ENCODE results near the gene CRISPLD2. TPM values are rescaled to one million over a fixed set of nuclear protein-coding genes. Genes with fewer than 3 reads are reported as not detected.

The CRISPLD2 gene
- total RNA-seq, 1 experiment from 2014 or later: 0.28 TPM

- no TSS peak for BruUV-seq (replicated peaks)
- ChIA-PET CTCF (interaction anchor here (1.1 kb wide), 1 partner anchor 161 kb away, joined by 3 read pairs; no protein-coding TSS in a partner anchor), POLR2A (no interaction called here)
- DNase-seq (ENCODE audit: unreplicated experiment): no peak
- H3K4me3 Mint-ChIP-seq (ENCODE audit: unreplicated experiment): no peak overlapping the region
- no peaks in the 10 kb centered on the region for H3K27me3 Mint-ChIP-seq (ENCODE audit: insufficient read depth, unreplicated experiment)
- H3K36me3 Mint-ChIP-seq (ENCODE audit: insufficient read depth, unreplicated experiment): no peaks in the 10 kb centered on the region
- H3K9me3 Mint-ChIP-seq (ENCODE audit: unreplicated experiment): no peaks in the 10 kb centered on the region
- H3K27ac Mint-ChIP-seq (ENCODE audit: low read depth, unreplicated experiment): no peak overlapping the region
- TF ChIP-seq CTCF (IDR thresholded peaks at IDR 0.05; ENCODE audit: unreplicated experiment): no peak
- H3K4me1 Mint-ChIP-seq (ENCODE audit: insufficient read depth, unreplicated experiment): peaks cover 6% of the 10 kb centered on the region
- intact Hi-C loops (cut with micrococcal nuclease): no loop called here
These were observed 28.3 kb upstream of the CRISPLD2 start for GRCh38 chr16:84791501-84791900.

- Mint-ChIP-seq H3K4me3 (ENCODE audit: unreplicated experiment) (no peak overlapping the region), H3K27me3 (ENCODE audit: insufficient read depth, unreplicated experiment) (no peaks in the 10 kb centered on the region), H3K27ac (ENCODE audit: low read depth, unreplicated experiment) (no peak overlapping the region), H3K9me3 (ENCODE audit: unreplicated experiment) (no peaks in the 10 kb centered on the region), H3K36me3 (ENCODE audit: insufficient read depth, unreplicated experiment) (no peaks in the 10 kb centered on the region), H3K4me1 (ENCODE audit: insufficient read depth, unreplicated experiment) (peaks cover 3% of the 10 kb centered on the region)
- intact Hi-C loops (cut with micrococcal nuclease): no loop called here
- ChIA-PET CTCF (interaction anchor here (0.9 to 1.8 kb wide), 2 partner anchors 45 to 157 kb away, joined by 4 read pairs; no protein-coding TSS in a partner anchor), POLR2A (no interaction called here)
- no peak for TF ChIP-seq CTCF (IDR thresholded peaks at IDR 0.05; ENCODE audit: unreplicated experiment)
- DNase-seq (ENCODE audit: unreplicated experiment): no peak
- no TSS peak for BruUV-seq (replicated peaks)
These were observed 25.6 kb upstream of the CRISPLD2 start for GRCh38 chr16:84794186-84794585.

- Mint-ChIP-seq H3K9me3 (ENCODE audit: unreplicated experiment) (no peaks in the 10 kb centered on the region), H3K4me3 (ENCODE audit: unreplicated experiment) (no peak overlapping the region), H3K27ac (ENCODE audit: low read depth, unreplicated experiment) (no peak overlapping the region), H3K27me3 (ENCODE audit: insufficient read depth, unreplicated experiment) (no peaks in the 10 kb centered on the region), H3K36me3 (ENCODE audit: insufficient read depth, unreplicated experiment) (no peaks in the 10 kb centered on the region), H3K4me1 (ENCODE audit: insufficient read depth, unreplicated experiment) (no peaks in the 10 kb centered on the region)
- ChIA-PET POLR2A (interaction anchor here (0.6 kb wide), 1 partner anchor 9 kb away, joined by 3 read pairs; no protein-coding TSS in a partner anchor), CTCF (interaction anchor here (1.0 to 1.8 kb wide), 3 partner anchors 40 to 288 kb away, joined by 3 to 4 read pairs (median 4); no protein-coding TSS in a partner anchor)
- intact Hi-C loops (cut with micrococcal nuclease): no loop called here
- no peak for DNase-seq (ENCODE audit: unreplicated experiment)
- no TSS peak for BruUV-seq (replicated peaks)
- no peak for TF ChIP-seq CTCF (IDR thresholded peaks at IDR 0.05; ENCODE audit: unreplicated experiment)
These were observed 25.2 kb upstream of the CRISPLD2 start for GRCh38 chr16:84794626-84795025.

- POLR2A ChIA-PET: interaction anchor here (0.7 kb wide), 1 partner anchor 9 kb away, joined by 3 read pairs; no protein-coding TSS in a partner anchor
- H3K9me3 Mint-ChIP-seq (ENCODE audit: unreplicated experiment): peaks cover 1% of the 10 kb centered on the region
- no peaks in the 10 kb centered on the region for H3K27me3 Mint-ChIP-seq (ENCODE audit: insufficient read depth, unreplicated experiment)
- no peaks in the 10 kb centered on the region for H3K36me3 Mint-ChIP-seq (ENCODE audit: insufficient read depth, unreplicated experiment)
- H3K4me3 Mint-ChIP-seq (ENCODE audit: unreplicated experiment): no peak overlapping the region
- intact Hi-C loops (cut with micrococcal nuclease): no loop called here
- CTCF ChIA-PET: interaction anchor here (1.0 kb wide), 2 partner anchors 41 to 289 kb away, joined by 3 to 4 read pairs; no protein-coding TSS in a partner anchor
- DNase-seq (ENCODE audit: unreplicated experiment): peak; percentile 91
- no peak for TF ChIP-seq CTCF (IDR thresholded peaks at IDR 0.05; ENCODE audit: unreplicated experiment)
- no peak overlapping the region for H3K27ac Mint-ChIP-seq (ENCODE audit: low read depth, unreplicated experiment)
- H3K4me1 Mint-ChIP-seq (ENCODE audit: insufficient read depth, unreplicated experiment): no peaks in the 10 kb centered on the region
- no TSS peak for BruUV-seq (replicated peaks)
These were observed 24.3 kb upstream of the CRISPLD2 start for GRCh38 chr16:84795329-84796053.

All from MCF 10A (cell line).